ENCODE results near the gene NBEA. TPM values are rescaled to one million over a fixed set of nuclear protein-coding genes. Genes with fewer than 3 reads are reported as not detected.
"Not testable (repeated sequence)": the region's sequence is repeated elsewhere in the genome, so short reads cannot be mapped to it uniquely, and the experiment has no call there.

NBEA gene
- total RNA-seq, 3 donors from 2014 or later: 7.5 to 18.6 (median 16.1) TPM

DNA sequence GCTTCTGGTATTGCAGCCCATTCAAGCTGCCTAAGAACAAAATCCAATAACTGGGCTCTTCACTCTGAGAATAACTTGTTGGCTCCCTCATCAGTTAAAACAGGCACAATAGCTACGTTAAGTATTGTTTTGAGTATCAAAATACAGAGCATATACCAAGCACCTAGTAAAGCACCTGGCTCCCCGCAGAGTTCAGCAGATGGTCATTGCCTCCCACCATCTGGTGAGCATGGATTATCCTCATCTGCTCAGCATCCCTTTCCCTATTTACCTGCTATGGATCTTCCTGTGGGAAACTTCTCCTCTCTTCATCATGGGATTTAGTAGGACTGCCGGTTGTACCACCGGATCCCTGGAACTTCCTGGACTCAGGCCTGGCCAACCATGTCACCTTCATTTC lies 733.6 kb downstream of the NBEA start:
- no peaks in the 10 kb centered on the region for H3K27me3 ChIP-seq
- no peaks in the 10 kb centered on the region for H3K36me3 ChIP-seq
- H3K9me3 ChIP-seq: peaks cover 0 to 7% of the 10 kb centered on the region in 2 donors
- intact Hi-C loops (cut with DNase I; ENCODE audit: low total_unique reads): no loop called here
- H3K27ac ChIP-seq: no peak overlapping the region
- H3K4me1 ChIP-seq: no peaks in the 10 kb centered on the region
- TF ChIP-seq, protein P1, sequence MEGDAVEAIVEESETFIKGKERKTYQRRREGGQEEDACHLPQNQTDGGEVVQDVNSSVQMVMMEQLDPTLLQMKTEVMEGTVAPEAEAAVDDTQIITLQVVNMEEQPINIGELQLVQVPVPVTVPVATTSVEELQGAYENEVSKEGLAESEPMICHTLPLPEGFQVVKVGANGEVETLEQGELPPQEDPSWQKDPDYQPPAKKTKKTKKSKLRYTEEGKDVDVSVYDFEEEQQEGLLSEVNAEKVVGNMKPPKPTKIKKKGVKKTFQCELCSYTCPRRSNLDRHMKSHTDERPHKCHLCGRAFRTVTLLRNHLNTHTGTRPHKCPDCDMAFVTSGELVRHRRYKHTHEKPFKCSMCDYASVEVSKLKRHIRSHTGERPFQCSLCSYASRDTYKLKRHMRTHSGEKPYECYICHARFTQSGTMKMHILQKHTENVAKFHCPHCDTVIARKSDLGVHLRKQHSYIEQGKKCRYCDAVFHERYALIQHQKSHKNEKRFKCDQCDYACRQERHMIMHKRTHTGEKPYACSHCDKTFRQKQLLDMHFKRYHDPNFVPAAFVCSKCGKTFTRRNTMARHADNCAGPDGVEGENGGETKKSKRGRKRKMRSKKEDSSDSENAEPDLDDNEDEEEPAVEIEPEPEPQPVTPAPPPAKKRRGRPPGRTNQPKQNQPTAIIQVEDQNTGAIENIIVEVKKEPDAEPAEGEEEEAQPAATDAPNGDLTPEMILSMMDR (IDR thresholded peaks at IDR 0.05): no peak
- TF ChIP-seq POLR2A (IDR thresholded peaks at IDR 0.05) (no peak), POLR2AphosphoS5 (IDR thresholded peaks at IDR 0.05) (no peak)
- no peak for DNase-seq (ENCODE audit: low spot score in 2 of 2)
- H3K4me3 ChIP-seq: no peak overlapping the region

- DNase-seq (ENCODE audit: low spot score in 2 of 2); H3K4me1 ChIP-seq; H3K27ac ChIP-seq; H3K4me3 ChIP-seq; H3K9me3 ChIP-seq; H3K36me3 ChIP-seq; intact Hi-C loops (cut with DNase I; ENCODE audit: low total_unique reads); H3K27me3 ChIP-seq: not testable (repeated sequence)
Measured at GRCh38 chr13:35677863-35678262, 735.8 kb downstream of the NBEA start.

DNA sequence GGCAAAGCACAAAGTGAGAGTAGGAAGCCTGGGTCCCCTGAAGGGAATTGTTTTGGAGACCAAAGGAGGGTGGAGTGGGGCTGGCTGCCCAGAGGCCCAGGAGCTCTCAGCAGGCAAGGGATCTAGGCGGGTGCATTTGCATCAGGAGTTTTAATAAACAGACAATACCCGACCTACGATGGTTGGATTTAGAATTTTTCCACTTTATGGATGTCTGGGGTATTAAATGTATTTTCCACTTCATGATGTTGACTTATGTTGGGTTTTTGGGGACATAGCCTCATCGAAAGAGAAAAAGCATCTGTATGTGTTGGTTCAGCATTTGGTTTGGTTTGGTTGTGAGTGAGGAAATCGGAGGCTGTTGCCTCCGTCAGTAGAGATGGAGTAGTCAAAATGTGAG lies 739.6 kb downstream of the NBEA start:
- H3K4me1 ChIP-seq: no peaks in the 10 kb centered on the region
- no peaks in the 10 kb centered on the region for H3K36me3 ChIP-seq
- intact Hi-C loops (cut with DNase I; ENCODE audit: low total_unique reads): no loop called here
- no peak overlapping the region for H3K27ac ChIP-seq
- TF ChIP-seq, protein P1 (IDR thresholded peaks at IDR 0.05): no peak
- TF ChIP-seq POLR2AphosphoS5 (IDR thresholded peaks at IDR 0.05) (no peak), POLR2A (IDR thresholded peaks at IDR 0.05) (no peak)
- H3K9me3 ChIP-seq: peaks cover 0 to 7% of the 10 kb centered on the region in 2 donors
- no peaks in the 10 kb centered on the region for H3K27me3 ChIP-seq
- no peak for DNase-seq (ENCODE audit: low spot score in 2 of 2)
- H3K4me3 ChIP-seq: no peak overlapping the region

DNA sequence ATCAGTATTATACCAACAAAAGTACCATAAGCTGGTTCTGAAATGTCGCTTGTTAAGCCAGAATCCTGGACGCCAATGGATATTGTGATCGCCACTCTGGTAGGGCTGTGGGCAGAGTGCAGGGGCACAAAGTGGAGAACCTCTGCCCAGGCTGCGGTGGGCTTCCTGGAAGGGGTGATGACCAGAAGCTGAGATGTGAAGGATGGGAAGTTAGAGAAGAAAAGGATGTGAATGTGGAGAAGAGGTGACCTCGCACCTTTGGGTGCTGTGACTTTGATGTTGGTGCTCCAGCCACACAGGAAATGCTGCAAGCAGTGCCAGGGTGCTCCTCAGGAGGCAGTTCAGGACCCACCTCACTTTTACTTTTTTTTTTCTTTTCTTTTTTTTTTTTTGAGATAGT lies 742.4 kb downstream of the NBEA start:
- no peak for DNase-seq (ENCODE audit: low spot score in 2 of 2)
- no peaks in the 10 kb centered on the region for H3K4me1 ChIP-seq
- no peaks in the 10 kb centered on the region for H3K9me3 ChIP-seq
- no peak overlapping the region for H3K4me3 ChIP-seq
- intact Hi-C loops (cut with DNase I; ENCODE audit: low total_unique reads): no loop called here
- H3K27ac ChIP-seq: no peak overlapping the region
- no peaks in the 10 kb centered on the region for H3K36me3 ChIP-seq
- no peaks in the 10 kb centered on the region for H3K27me3 ChIP-seq
- no peak for TF ChIP-seq POLR2AphosphoS5 (IDR thresholded peaks at IDR 0.05)
- no peak for TF ChIP-seq POLR2A (IDR thresholded peaks at IDR 0.05)
- TF ChIP-seq, protein P1 (IDR thresholded peaks at IDR 0.05): no peak

- no peaks in the 10 kb centered on the region for H3K27me3 ChIP-seq
- H3K36me3 ChIP-seq: no peaks in the 10 kb centered on the region
- no peak overlapping the region for H3K4me3 ChIP-seq
- no peak overlapping the region for H3K27ac ChIP-seq
- H3K4me1 ChIP-seq: no peaks in the 10 kb centered on the region
- no peak for TF ChIP-seq POLR2A (IDR thresholded peaks at IDR 0.05)
- H3K9me3 ChIP-seq: no peaks in the 10 kb centered on the region
- no peak for DNase-seq (ENCODE audit: low spot score in 2 of 2)
- intact Hi-C loops (cut with DNase I; ENCODE audit: low total_unique reads): no loop called here
Measured at GRCh38 chr13:35687336-35687735, 745.3 kb downstream of the NBEA start.

- DNase-seq (ENCODE audit: low spot score in 2 of 2): no peak
- peak overlapping the region; percentile 10 to 48 for H3K27ac ChIP-seq
- TF ChIP-seq, protein P1 (IDR thresholded peaks at IDR 0.05): no peak
- TF ChIP-seq POLR2A (IDR thresholded peaks at IDR 0.05): no peak
- no peak for TF ChIP-seq POLR2AphosphoS5 (IDR thresholded peaks at IDR 0.05)
Measured at GRCh38 chr13:35690581-35691207, 748.6 kb downstream of the NBEA start.

More at GRCh38 chr13:35690581-35691207, 748.6 kb downstream of the NBEA start:
- intact Hi-C loops (cut with DNase I; ENCODE audit: low total_unique reads): no loop called here
- Histone ChIP-seq H3K9me3 (no peaks in the 10 kb centered on the region), H3K4me1 (no peaks in the 10 kb centered on the region), H3K27me3 (no peaks in the 10 kb centered on the region), H3K4me3 (peak overlapping the region in 1 of 3 donors; percentile 31), H3K36me3 (no peaks in the 10 kb centered on the region)

All from breast epithelium (tissue), 4 donors.